Upper lobe of left lung (tissue), 4 donors: Measurements from ENCODE around the gene CENPN.

ENCODE experiments used
- CTCF ChIP-seq, 6 experiments: fragments of 450-650 bp in 4 of 6; fragments of 200-600 bp in 2 of 6; sonication (generic) in 2 of 6; IDR thresholded peaks; one replicate each; pipeline ENCODE4 v1.5.1; 2016 to 2019; ENCODE audit warnings: antibody characterized with exemption in 6 of 6
- EP300 ChIP-seq, 4 donors: sonication (generic); formaldehyde crosslinking; IDR thresholded peaks; one replicate each; pipeline ENCODE4 v1.5.1; 2017; ENCODE audit warnings: antibody characterized with exemption in 4 of 4, control low read depth in 2 of 4
- POLR2A ChIP-seq, 4 donors: fragments of 450-650 bp; IDR thresholded peaks; one replicate each; pipeline ENCODE4 v1.5.1; 2016 to 2017; ENCODE audit warnings: antibody characterized with exemption in 4 of 4, mild to moderate bottlenecking in 2 of 4
- POLR2AphosphoS5 ChIP-seq, 2 donors: sonication (generic); formaldehyde crosslinking; IDR thresholded peaks; one replicate each; pipeline ENCODE4 v1.5.1; 2017; ENCODE audit warnings: antibody characterized with exemption in 2 of 2

- no peak for TF ChIP-seq POLR2A (IDR thresholded peaks at IDR 0.05)
- TF ChIP-seq POLR2AphosphoS5 (IDR thresholded peaks at IDR 0.05), result no peak
- TF ChIP-seq CTCF (IDR thresholded peaks at IDR 0.05), result no peak
- no peak for TF ChIP-seq EP300 (IDR thresholded peaks at IDR 0.05)
Measured at GRCh38 chr16:81041696-81042095, 34.7 kb downstream of the CENPN start.
